ENCODE measurements around the gene FASLG. TPM values are rescaled to one million over a fixed set of nuclear protein-coding genes. Genes with fewer than 3 reads are reported as not detected.

The FASLG gene
- total RNA-seq, 5 donors from 2014 or later (not counting 1 experiment from before 2014, with no cell fraction given): 0.70 to 5.2 (median 3.4) TPM

- Mint-ChIP-seq H3K9me3 (no peaks in the 10 kb centered on the region), H3K4me1 (peaks cover 77 to 78% (median 78%) of the 10 kb centered on the region in 3 donors), H3K36me3 (no peaks in the 10 kb centered on the region), H3K27ac (peak overlapping the region; percentile 86 to 90), H3K4me3 (peak overlapping the region; percentile 46 to 70 (median 62)), H3K27me3 (no peaks in the 10 kb centered on the region)
- no peaks in the 10 kb centered on the region for H3K36me3 ChIP-seq (ENCODE audit: control insufficient read depth in 2 of 2, extremely low read depth in 1 of 2, insufficient read depth in 1 of 2, low read length in 1 of 2)
- peaks cover 37 to 66% of the 10 kb centered on the region in 2 experiments for H3K4me1 ChIP-seq (ENCODE audit: control insufficient read depth in 1 of 2, extremely low read depth in 1 of 2, insufficient read depth in 2 of 2, low read length in 2 of 2)
- CTCF ChIA-PET: interaction anchor here (0.6 to 2.2 kb wide), 9 partner anchors 17 to 1407 kb away, joined by 3 to 11 read pairs (median 4); partner anchors contain the start of gene FASLG (in 1 of the 2)
- no peaks in the 10 kb centered on the region for H3K9me3 ChIP-seq
- peak overlapping the region; percentile 63 for H3K27ac ChIP-seq (ENCODE audit: low read length)
- ATAC-seq (replicated peaks in 1 of 4): peak; percentile 82 to 88 (median 84)
- 0% methylated on average over 6 of the region's 9 CpGs for WGBS (ENCODE audit: insufficient coverage)
- POLR2A ChIA-PET: interaction anchor here (0.5 to 0.6 kb wide), 3 partner anchors 43 to 896 kb away, joined by 3 to 5 read pairs (median 3); no protein-coding TSS in a partner anchor
- DNase-seq: peak; percentile 42 to 77 (median 57)
- peak overlapping the region; percentile 6 to 7 for H3K4me3 ChIP-seq (ENCODE audit: control insufficient read depth in 1 of 2, extremely low read depth in 1 of 2, low read length in 1 of 2)
- H3K27me3 ChIP-seq (replicated peaks in 1 of 2; ENCODE audit: control insufficient read depth in 2 of 2, extremely low read depth in 1 of 2, insufficient read depth in 2 of 2, low read length in 1 of 2): no peaks in the 10 kb centered on the region
Observed at GRCh38 chr1:172638885-172639831, 19.7 kb upstream of the FASLG start.

GRCh38 chr1:172640111-172640510 is 18.8 kb upstream of the FASLG start:
- peak overlapping the region; percentile 52 for H3K27ac ChIP-seq (ENCODE audit: low read length)
- ChIA-PET CTCF (interaction anchor here (0.7 to 2.2 kb wide), 8 partner anchors 16 to 1406 kb away, joined by 3 to 11 read pairs (median 4); partner anchors contain the start of gene FASLG (in 1 of the 2)), POLR2A (interaction anchor here in 1 of 2 donors (0.6 kb wide), 1 partner anchor 100 kb away, joined by 3 read pairs; no protein-coding TSS in a partner anchor)
- H3K27me3 ChIP-seq (replicated peaks in 1 of 2; ENCODE audit: control insufficient read depth in 2 of 2, extremely low read depth in 1 of 2, insufficient read depth in 2 of 2, low read length in 1 of 2): no peaks in the 10 kb centered on the region
- Mint-ChIP-seq H3K36me3 (no peaks in the 10 kb centered on the region), H3K4me1 (peaks cover 86 to 88% (median 87%) of the 10 kb centered on the region in 3 donors), H3K27me3 (no peaks in the 10 kb centered on the region), H3K9me3 (no peaks in the 10 kb centered on the region), H3K4me3 (peak overlapping the region in 2 of 3 donors; percentile 21 to 70), H3K27ac (peak overlapping the region; percentile 86 to 90)
- no peaks in the 10 kb centered on the region for H3K9me3 ChIP-seq
- peaks cover 44 to 72% of the 10 kb centered on the region in 2 experiments for H3K4me1 ChIP-seq (ENCODE audit: control insufficient read depth in 1 of 2, extremely low read depth in 1 of 2, insufficient read depth in 2 of 2, low read length in 2 of 2)
- DNase-seq: no peak
- no peaks in the 10 kb centered on the region for H3K36me3 ChIP-seq (ENCODE audit: control insufficient read depth in 2 of 2, extremely low read depth in 1 of 2, insufficient read depth in 1 of 2, low read length in 1 of 2)
- ATAC-seq (replicated peaks in 1 of 4): no peak
- no peak overlapping the region for H3K4me3 ChIP-seq (ENCODE audit: control insufficient read depth in 1 of 2, extremely low read depth in 1 of 2, low read length in 1 of 2)
- WGBS (ENCODE audit: insufficient coverage): 60% methylated on average over 3 of the region's 8 CpGs

GRCh38 chr1:172641492-172641891 is 17.4 kb upstream of the FASLG start:
- Histone ChIP-seq H3K9me3 (no peaks in the 10 kb centered on the region), H3K36me3 (ENCODE audit: control insufficient read depth in 2 of 2, extremely low read depth in 1 of 2, insufficient read depth in 1 of 2, low read length in 1 of 2) (no peaks in the 10 kb centered on the region), H3K27me3 (replicated peaks in 1 of 2; ENCODE audit: control insufficient read depth in 2 of 2, extremely low read depth in 1 of 2, insufficient read depth in 2 of 2, low read length in 1 of 2) (no peaks in the 10 kb centered on the region), H3K4me3 (ENCODE audit: control insufficient read depth in 1 of 2, extremely low read depth in 1 of 2, low read length in 1 of 2) (no peak overlapping the region), H3K27ac (ENCODE audit: low read length) (no peak overlapping the region), H3K4me1 (ENCODE audit: control insufficient read depth in 1 of 2, extremely low read depth in 1 of 2, insufficient read depth in 2 of 2, low read length in 2 of 2) (peaks cover 45 to 68% of the 10 kb centered on the region in 2 experiments)
- WGBS (ENCODE audit: insufficient coverage): 100% methylated on average over 2 of the region's 5 CpGs
- Mint-ChIP-seq H3K4me3 (no peak overlapping the region), H3K27ac (peak overlapping the region; percentile 86 to 90), H3K27me3 (no peaks in the 10 kb centered on the region), H3K9me3 (no peaks in the 10 kb centered on the region), H3K36me3 (no peaks in the 10 kb centered on the region), H3K4me1 (peaks cover 93 to 96% (median 93%) of the 10 kb centered on the region in 3 donors)
- ChIA-PET POLR2A (interaction anchor here in 1 of 2 donors (0.7 kb wide), 1 partner anchor 57 kb away, joined by 3 read pairs; no protein-coding TSS in a partner anchor), CTCF (interaction anchor here in 1 of 2 donors (0.6 kb wide), 1 partner anchor 1709 kb away, joined by 3 read pairs; no protein-coding TSS in a partner anchor)
- DNase-seq: no peak
- no peak for ATAC-seq (replicated peaks in 1 of 4)

- H3K4me3 Mint-ChIP-seq: peak overlapping the region in 2 of 3 donors; percentile 49 to 55
- peaks cover 38 to 69% of the 10 kb centered on the region in 2 experiments for H3K4me1 ChIP-seq (ENCODE audit: control insufficient read depth in 1 of 2, extremely low read depth in 1 of 2, insufficient read depth in 2 of 2, low read length in 2 of 2)
- H3K27me3 ChIP-seq (replicated peaks in 1 of 2; ENCODE audit: control insufficient read depth in 2 of 2, extremely low read depth in 1 of 2, insufficient read depth in 2 of 2, low read length in 1 of 2): no peaks in the 10 kb centered on the region
- no peaks in the 10 kb centered on the region for H3K36me3 ChIP-seq (ENCODE audit: control insufficient read depth in 2 of 2, extremely low read depth in 1 of 2, insufficient read depth in 1 of 2, low read length in 1 of 2)
- H3K27me3 Mint-ChIP-seq: no peaks in the 10 kb centered on the region
- POLR2A ChIA-PET: no interaction called here
- ATAC-seq (replicated peaks in 1 of 4): no peak
- 65% methylated on average over 4 of the region's 6 CpGs for whole genome bisulfite sequencing (ENCODE audit: insufficient coverage)
- no peak for DNase-seq
- H3K4me1 Mint-ChIP-seq: peaks cover 91 to 97% (median 94%) of the 10 kb centered on the region in 3 donors
- no peaks in the 10 kb centered on the region for H3K9me3 Mint-ChIP-seq
- CTCF ChIA-PET: interaction anchor here (0.5 to 1.0 kb wide), 2 partner anchors 33 to 1158 kb away, joined by 3 to 5 read pairs; no protein-coding TSS in a partner anchor
- no peaks in the 10 kb centered on the region for H3K9me3 ChIP-seq
- no peak overlapping the region for H3K4me3 ChIP-seq (ENCODE audit: control insufficient read depth in 1 of 2, extremely low read depth in 1 of 2, low read length in 1 of 2)
- peak overlapping the region; percentile 86 to 90 for H3K27ac Mint-ChIP-seq
- no peaks in the 10 kb centered on the region for H3K36me3 Mint-ChIP-seq
- H3K27ac ChIP-seq (ENCODE audit: low read length): peak overlapping the region; percentile 20
Observed at GRCh38 chr1:172642970-172643369, 15.9 kb upstream of the FASLG start.

- Histone ChIP-seq H3K4me3 (ENCODE audit: control insufficient read depth in 1 of 2, extremely low read depth in 1 of 2, low read length in 1 of 2) (no peak overlapping the region), H3K27ac (ENCODE audit: low read length) (no peak overlapping the region), H3K27me3 (replicated peaks in 1 of 2; ENCODE audit: control insufficient read depth in 2 of 2, extremely low read depth in 1 of 2, insufficient read depth in 2 of 2, low read length in 1 of 2) (no peaks in the 10 kb centered on the region), H3K9me3 (no peaks in the 10 kb centered on the region), H3K4me1 (ENCODE audit: control insufficient read depth in 1 of 2, extremely low read depth in 1 of 2, insufficient read depth in 2 of 2, low read length in 2 of 2) (peaks cover 21 to 40% of the 10 kb centered on the region in 2 experiments), H3K36me3 (ENCODE audit: control insufficient read depth in 2 of 2, extremely low read depth in 1 of 2, insufficient read depth in 1 of 2, low read length in 1 of 2) (no peaks in the 10 kb centered on the region)
- H3K4me1 Mint-ChIP-seq: peaks cover 61 to 64% (median 63%) of the 10 kb centered on the region in 3 donors
- WGBS (ENCODE audit: insufficient coverage): no CpG with 5 or more reads among the region's 1 CpG
- POLR2A ChIA-PET: no interaction called here
- H3K4me3 Mint-ChIP-seq: no peak overlapping the region
- DNase-seq (no peak), ATAC-seq (replicated peaks in 1 of 4) (no peak)
- no peaks in the 10 kb centered on the region for H3K36me3 Mint-ChIP-seq
- no peaks in the 10 kb centered on the region for H3K27me3 Mint-ChIP-seq
- peak overlapping the region; percentile 51 to 77 for H3K27ac Mint-ChIP-seq
- CTCF ChIA-PET: no interaction called here
- H3K9me3 Mint-ChIP-seq: no peaks in the 10 kb centered on the region
Observed at GRCh38 chr1:172646653-172647052, 12.2 kb upstream of the FASLG start.

GRCh38 chr1:172647110-172647564 is 11.8 kb upstream of the FASLG start:
- no peak overlapping the region for H3K4me3 ChIP-seq (ENCODE audit: control insufficient read depth in 1 of 2, extremely low read depth in 1 of 2, low read length in 1 of 2)
- peak overlapping the region; percentile 46 for H3K27ac ChIP-seq (ENCODE audit: low read length)
- H3K36me3 ChIP-seq (ENCODE audit: control insufficient read depth in 2 of 2, extremely low read depth in 1 of 2, insufficient read depth in 1 of 2, low read length in 1 of 2): no peaks in the 10 kb centered on the region
- H3K27me3 ChIP-seq (replicated peaks in 1 of 2; ENCODE audit: control insufficient read depth in 2 of 2, extremely low read depth in 1 of 2, insufficient read depth in 2 of 2, low read length in 1 of 2): no peaks in the 10 kb centered on the region
- peak; percentile 56 to 71 (median 63) for ATAC-seq (replicated peaks in 1 of 4)
- Mint-ChIP-seq H3K27me3 (no peaks in the 10 kb centered on the region), H3K36me3 (no peaks in the 10 kb centered on the region), H3K4me3 (peak overlapping the region in 1 of 3 donors; percentile 20), H3K4me1 (peaks cover 58 to 60% (median 60%) of the 10 kb centered on the region in 3 donors), H3K9me3 (no peaks in the 10 kb centered on the region), H3K27ac (peak overlapping the region; percentile 51 to 77)
- POLR2A ChIA-PET: no interaction called here
- H3K4me1 ChIP-seq (ENCODE audit: control insufficient read depth in 1 of 2, extremely low read depth in 1 of 2, insufficient read depth in 2 of 2, low read length in 2 of 2): peaks cover 21 to 38% of the 10 kb centered on the region in 2 experiments
- WGBS (ENCODE audit: insufficient coverage): 0% methylated on average over 4 of the region's 8 CpGs
- CTCF ChIA-PET: no interaction called here
- no peaks in the 10 kb centered on the region for H3K9me3 ChIP-seq
- peak in 13 of 35 experiments; percentile 6 to 54 (median 25) for DNase-seq
